WTC11 (cell line): ENCODE data around the gene RNU5B-1. TPM values are rescaled to one million over a fixed set of nuclear protein-coding genes. Genes with fewer than 3 reads are reported as not detected.

Experiments used
- ATAC-seq: fragments of 200-7000 bp; cut with Tn5 transposase; 2 replicates; pipeline ENCODE4 v1.10.0; 2021; ENCODE audit warnings: mild to moderate bottlenecking, moderate library complexity
- CTCF ChIA-PET: fragments of 300-600 bp; sonication (Branson Sonifier 250); formaldehyde crosslinking; loops from one replicate; lab custom pipeline; 2021; ENCODE audit warnings: antibody characterized with exemption; lab: Charles Lee
- POLR2A ChIA-PET: fragments of 350-600 bp; sonication (Branson Sonifier 250); formaldehyde crosslinking; loops from one replicate; lab custom pipeline; 2021; ENCODE audit warnings: antibody characterized with exemption; lab: Charles Lee
- DNase-seq: peaks from one replicate; pipeline ENCODE4 v3.0.0; 2021; ENCODE audit warnings: low spot score
- H3K27ac Mint-ChIP-seq: 2 replicates; pipeline ENCODE4 v1.8.0; 2021; ENCODE audit warnings: mixed read lengths
- H3K27me3 Mint-ChIP-seq: 2 replicates; pipeline ENCODE4 v1.8.0; 2021; ENCODE audit warnings: low read depth, mild to moderate bottlenecking, moderate library complexity, mixed read lengths
- H3K36me3 Mint-ChIP-seq: 2 replicates; pipeline ENCODE4 v1.8.0; 2021; ENCODE audit warnings: mixed read lengths
- H3K4me1 Mint-ChIP-seq: 2 replicates; pipeline ENCODE4 v1.8.0; 2022; ENCODE audit warnings: mixed read lengths
- H3K4me3 Mint-ChIP-seq: 2 replicates; pipeline ENCODE4 v1.8.0; 2021; ENCODE audit warnings: mild to moderate bottlenecking, moderate library complexity, mixed read lengths
- H3K9me3 Mint-ChIP-seq: 2 replicates; pipeline ENCODE4 v1.8.0; 2021; ENCODE audit warnings: mixed read lengths
- ESRRA ChIP-seq: sonication (generic); formaldehyde crosslinking; IDR thresholded peaks from 2 replicates; pipeline ENCODE4 v1.8.1; 2022; ENCODE audit warnings: mild to moderate bottlenecking, missing genetic modification reagents, borderline replicate concordance
- ETV6 ChIP-seq: sonication (generic); formaldehyde crosslinking; IDR thresholded peaks from 2 replicates; pipeline ENCODE4 v1.8.1; 2022; ENCODE audit warnings: mild to moderate bottlenecking, missing genetic modification reagents
- GTF2I ChIP-seq: fragments of 250-450 bp; sonication (Bioruptor Pico); conservative IDR thresholded peaks from 2 replicates; pipeline ENCODE4 v1.4.0; 2021; ENCODE audit warnings: mild to moderate bottlenecking
- IRF2 ChIP-seq: sonication (generic); formaldehyde crosslinking; IDR thresholded peaks from 2 replicates; pipeline ENCODE4 v1.8.0; 2022; ENCODE audit warnings: low read depth, missing genetic modification reagents, borderline replicate concordance
- MYBL2 ChIP-seq: sonication (generic); formaldehyde crosslinking; IDR thresholded peaks from 2 replicates; pipeline ENCODE4 v1.8.1; 2023; ENCODE audit warnings: mild to moderate bottlenecking, moderate library complexity, missing genetic modification reagents
- NFATC4 ChIP-seq: fragments of 250-450 bp; sonication (Bioruptor Pico); IDR thresholded peaks from 2 replicates; pipeline ENCODE4 v1.9.0; 2021; ENCODE audit warnings: mild to moderate bottlenecking
- NR1H2 ChIP-seq: sonication (generic); formaldehyde crosslinking; IDR thresholded peaks from 2 replicates; pipeline ENCODE4 v1.9.0; 2021; ENCODE audit warnings: mild to moderate bottlenecking, moderate library complexity, missing genetic modification reagents
- NR2C2 ChIP-seq: sonication (generic); formaldehyde crosslinking; IDR thresholded peaks from 2 replicates; pipeline ENCODE4 v1.8.0; 2022; ENCODE audit warnings: mild to moderate bottlenecking, missing genetic modification reagents
- ZNF121 ChIP-seq: sonication (generic); formaldehyde crosslinking; IDR thresholded peaks from 2 replicates; pipeline ENCODE4 v1.8.0; 2023; ENCODE audit warnings: missing genetic modification reagents
- ZNF138 ChIP-seq: sonication (generic); formaldehyde crosslinking; conservative IDR thresholded peaks from 2 replicates; pipeline ENCODE4 v1.8.1; 2022; ENCODE audit warnings: mild to moderate bottlenecking, moderate library complexity, missing genetic modification reagents
- ZNF416 ChIP-seq: fragments of 250-450 bp; sonication (Bioruptor Pico); IDR thresholded peaks from 2 replicates; pipeline ENCODE4 v1.9.0; 2021; ENCODE audit warnings: mild to moderate bottlenecking, inconsistent platforms
- total RNA-seq: library from RNA; stranded (reverse); gene quantifications from 3 replicates; pipeline ENCODE4 v1.2.3, GENCODE V29; 2021
- TF ChIP-seq, protein P1 (sequence below): sonication (generic); formaldehyde crosslinking; IDR thresholded peaks from 2 replicates; pipeline ENCODE4 v1.8.0; 2022; ENCODE audit warnings: mild to moderate bottlenecking, missing genetic modification reagents
- TF ChIP-seq, protein P2 (sequence below): sonication (generic); formaldehyde crosslinking; IDR thresholded peaks from 2 replicates; pipeline ENCODE4 v1.8.1; 2022; ENCODE audit warnings: mild to moderate bottlenecking, moderate library complexity, missing genetic modification reagents
- TF ChIP-seq, protein P3 (sequence below): fragments of 250-450 bp; sonication (Bioruptor Pico); IDR thresholded peaks from 2 replicates; pipeline ENCODE4 v1.9.0; 2021; ENCODE audit warnings: mild to moderate bottlenecking
- TF ChIP-seq, protein P4 (sequence below): sonication (generic); formaldehyde crosslinking; conservative IDR thresholded peaks from 2 replicates; pipeline ENCODE4 v1.8.1; 2023; ENCODE audit warnings: mild to moderate bottlenecking, low read depth, missing genetic modification reagents, moderate library complexity
- TF ChIP-seq, protein P5 (sequence below): sonication (generic); formaldehyde crosslinking; IDR thresholded peaks from 2 replicates; pipeline ENCODE4 v1.8.0; 2023; ENCODE audit warnings: mild to moderate bottlenecking, missing genetic modification reagents
- TF ChIP-seq, protein P6 (sequence below): sonication (generic); formaldehyde crosslinking; IDR thresholded peaks from 2 replicates; pipeline ENCODE4 v1.8.0; 2022; ENCODE audit warnings: missing genetic modification reagents

The RNU5B-1 gene
- total RNA-seq, 1 experiment from 2014 or later, result not detected

DNA sequence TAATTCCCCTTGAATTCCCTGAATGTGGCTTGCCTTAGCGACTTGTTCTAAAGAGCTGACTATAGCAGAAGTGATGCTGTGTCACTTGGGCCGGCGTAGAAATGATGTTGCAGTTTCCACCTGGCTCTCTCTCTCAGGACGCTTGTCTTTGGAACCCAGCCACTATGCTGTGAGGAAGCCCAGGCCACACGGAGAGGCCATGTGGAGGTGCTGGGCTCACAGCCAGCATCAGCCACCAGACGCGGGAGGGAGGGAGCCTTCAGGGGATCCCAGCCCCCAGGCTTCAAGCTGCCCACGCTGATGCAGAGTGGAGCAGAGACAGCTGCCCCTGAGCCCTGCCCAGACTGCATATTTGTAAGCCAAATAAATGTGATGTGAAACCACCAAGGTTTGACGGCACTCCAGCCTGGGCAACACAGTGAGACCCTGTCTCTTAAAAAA lies 18.6 kb downstream of the RNU5B-1 start:
- CTCF ChIA-PET, result interaction anchor here (1.1 to 8.9 kb wide), 4 partner anchors 13 to 92 kb away, joined by 3 to 175 read pairs (median 4); no protein-coding TSS in a partner anchor
- POLR2A ChIA-PET, result interaction anchor here (0.7 kb wide), 1 partner anchor 91 kb away, joined by 4 read pairs; no protein-coding TSS in a partner anchor
- ATAC-seq (no peak), DNase-seq (no peak)
- Mint-ChIP-seq H3K36me3 (peaks cover 3% of the 10 kb centered on the region), H3K4me3 (no peak overlapping the region)
- peak; percentile 77 for TF ChIP-seq ZNF121 (CRISPR knock-in tag)
- TF ChIP-seq, protein P1, sequence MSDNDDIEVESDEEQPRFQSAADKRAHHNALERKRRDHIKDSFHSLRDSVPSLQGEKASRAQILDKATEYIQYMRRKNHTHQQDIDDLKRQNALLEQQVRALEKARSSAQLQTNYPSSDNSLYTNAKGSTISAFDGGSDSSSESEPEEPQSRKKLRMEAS (CRISPR knock-in tag), result no peak
- TF ChIP-seq, all 79 proteins: peak for 1
- no peaks in the 10 kb centered on the region; the same call in 1 of the 2 replicates for H3K27me3 Mint-ChIP-seq
- no peak overlapping the region for H3K27ac Mint-ChIP-seq
- peaks cover 9% of the 10 kb centered on the region for H3K4me1 Mint-ChIP-seq
- H3K9me3 Mint-ChIP-seq, result no peaks in the 10 kb centered on the region

DNA sequence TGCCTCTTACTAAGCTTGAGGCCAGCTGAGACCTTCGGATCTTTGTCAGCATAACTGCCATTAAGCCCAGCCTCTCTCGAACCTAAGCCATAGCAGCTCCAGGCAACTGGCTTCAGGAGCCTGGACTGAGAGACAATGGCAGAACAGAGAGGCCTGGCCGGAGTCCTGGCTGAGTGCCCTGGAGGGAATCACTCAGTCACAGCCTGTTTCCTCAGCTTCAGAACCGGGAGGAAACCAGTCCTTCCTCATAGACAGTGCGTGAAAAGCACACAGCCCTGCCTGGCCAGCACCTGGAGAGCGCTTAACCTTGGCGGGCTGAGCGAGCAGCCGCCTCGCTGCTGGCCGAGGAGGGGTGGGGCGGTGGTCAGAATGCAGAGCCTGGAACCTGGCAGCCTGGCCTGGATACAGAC lies 21.6 kb downstream of the RNU5B-1 start:
- H3K27me3 Mint-ChIP-seq, result no peaks in the 10 kb centered on the region; the same call in 1 of the 2 replicates
- ChIA-PET CTCF (interaction anchor here (0.6 to 3.8 kb wide), 9 partner anchors 7 to 117 kb away, joined by 3 to 27 read pairs (median 4); no protein-coding TSS in a partner anchor), POLR2A (interaction anchor here (0.5 to 1.5 kb wide), 2 partner anchors 53 to 75 kb away, joined by 3 read pairs; no protein-coding TSS in a partner anchor)
- H3K9me3 Mint-ChIP-seq, result no peaks in the 10 kb centered on the region
- H3K4me3 Mint-ChIP-seq, result no peak overlapping the region
- peak; percentile 52 for DNase-seq
- no peak for TF ChIP-seq ETV6 (CRISPR knock-in tag)
- TF ChIP-seq, protein P2, sequence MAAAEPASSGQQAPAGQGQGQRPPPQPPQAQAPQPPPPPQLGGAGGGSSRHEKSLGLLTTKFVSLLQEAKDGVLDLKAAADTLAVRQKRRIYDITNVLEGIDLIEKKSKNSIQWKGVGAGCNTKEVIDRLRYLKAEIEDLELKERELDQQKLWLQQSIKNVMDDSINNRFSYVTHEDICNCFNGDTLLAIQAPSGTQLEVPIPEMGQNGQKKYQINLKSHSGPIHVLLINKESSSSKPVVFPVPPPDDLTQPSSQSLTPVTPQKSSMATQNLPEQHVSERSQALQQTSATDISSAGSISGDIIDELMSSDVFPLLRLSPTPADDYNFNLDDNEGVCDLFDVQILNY (CRISPR knock-in tag), result no peak
- peaks cover 9% of the 10 kb centered on the region for H3K4me1 Mint-ChIP-seq
- peaks cover 19% of the 10 kb centered on the region for H3K36me3 Mint-ChIP-seq
- peak; percentile 55 for ATAC-seq
- peak overlapping the region; percentile 70 for H3K27ac Mint-ChIP-seq

DNA sequence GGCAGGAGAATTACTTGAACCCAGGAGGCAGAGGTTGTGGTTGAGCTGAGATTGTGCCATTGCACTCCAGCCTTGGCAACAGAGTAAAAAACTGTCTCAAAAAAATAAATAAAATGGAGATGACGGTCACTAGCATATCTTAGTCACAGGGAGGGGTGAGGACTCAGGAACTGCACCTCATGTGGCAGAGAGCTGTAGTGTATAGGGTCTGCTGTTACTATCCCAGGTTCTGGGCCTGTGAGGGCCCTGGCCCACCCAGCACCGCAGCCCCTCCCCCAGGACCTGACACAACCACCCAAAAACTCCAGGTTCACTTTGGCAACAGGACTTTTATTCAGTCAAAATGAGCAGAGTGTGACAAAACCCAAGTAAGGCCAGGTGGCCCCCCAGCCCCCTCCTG lies 22.3 kb downstream of the RNU5B-1 start:
- no peak for DNase-seq
- H3K4me3 Mint-ChIP-seq, result no peak overlapping the region
- H3K27ac Mint-ChIP-seq, result peak overlapping the region; percentile 70; the same call in 1 of the 2 replicates
- no peaks in the 10 kb centered on the region for H3K9me3 Mint-ChIP-seq
- H3K36me3 Mint-ChIP-seq, result peaks cover 23% of the 10 kb centered on the region
- H3K4me1 Mint-ChIP-seq, result peaks cover 9% of the 10 kb centered on the region
- no peaks in the 10 kb centered on the region; the same call in 1 of the 2 replicates for H3K27me3 Mint-ChIP-seq
- ChIA-PET CTCF (interaction anchor here (0.9 to 3.8 kb wide), 10 partner anchors 8 to 259 kb away, joined by 3 to 27 read pairs (median 4); partner anchors contain the start of gene RASL12), POLR2A (interaction anchor here (1.5 kb wide), 1 partner anchor 52 kb away, joined by 3 read pairs; no protein-coding TSS in a partner anchor)
- peak; percentile 43 for ATAC-seq
- TF ChIP-seq, protein P3, sequence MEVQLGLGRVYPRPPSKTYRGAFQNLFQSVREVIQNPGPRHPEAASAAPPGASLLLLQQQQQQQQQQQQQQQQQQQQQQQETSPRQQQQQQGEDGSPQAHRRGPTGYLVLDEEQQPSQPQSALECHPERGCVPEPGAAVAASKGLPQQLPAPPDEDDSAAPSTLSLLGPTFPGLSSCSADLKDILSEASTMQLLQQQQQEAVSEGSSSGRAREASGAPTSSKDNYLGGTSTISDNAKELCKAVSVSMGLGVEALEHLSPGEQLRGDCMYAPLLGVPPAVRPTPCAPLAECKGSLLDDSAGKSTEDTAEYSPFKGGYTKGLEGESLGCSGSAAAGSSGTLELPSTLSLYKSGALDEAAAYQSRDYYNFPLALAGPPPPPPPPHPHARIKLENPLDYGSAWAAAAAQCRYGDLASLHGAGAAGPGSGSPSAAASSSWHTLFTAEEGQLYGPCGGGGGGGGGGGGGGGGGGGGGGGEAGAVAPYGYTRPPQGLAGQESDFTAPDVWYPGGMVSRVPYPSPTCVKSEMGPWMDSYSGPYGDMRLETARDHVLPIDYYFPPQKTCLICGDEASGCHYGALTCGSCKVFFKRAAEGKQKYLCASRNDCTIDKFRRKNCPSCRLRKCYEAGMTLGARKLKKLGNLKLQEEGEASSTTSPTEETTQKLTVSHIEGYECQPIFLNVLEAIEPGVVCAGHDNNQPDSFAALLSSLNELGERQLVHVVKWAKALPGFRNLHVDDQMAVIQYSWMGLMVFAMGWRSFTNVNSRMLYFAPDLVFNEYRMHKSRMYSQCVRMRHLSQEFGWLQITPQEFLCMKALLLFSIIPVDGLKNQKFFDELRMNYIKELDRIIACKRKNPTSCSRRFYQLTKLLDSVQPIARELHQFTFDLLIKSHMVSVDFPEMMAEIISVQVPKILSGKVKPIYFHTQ (CRISPR knock-in tag), result no peak
- TF ChIP-seq, protein P4, sequence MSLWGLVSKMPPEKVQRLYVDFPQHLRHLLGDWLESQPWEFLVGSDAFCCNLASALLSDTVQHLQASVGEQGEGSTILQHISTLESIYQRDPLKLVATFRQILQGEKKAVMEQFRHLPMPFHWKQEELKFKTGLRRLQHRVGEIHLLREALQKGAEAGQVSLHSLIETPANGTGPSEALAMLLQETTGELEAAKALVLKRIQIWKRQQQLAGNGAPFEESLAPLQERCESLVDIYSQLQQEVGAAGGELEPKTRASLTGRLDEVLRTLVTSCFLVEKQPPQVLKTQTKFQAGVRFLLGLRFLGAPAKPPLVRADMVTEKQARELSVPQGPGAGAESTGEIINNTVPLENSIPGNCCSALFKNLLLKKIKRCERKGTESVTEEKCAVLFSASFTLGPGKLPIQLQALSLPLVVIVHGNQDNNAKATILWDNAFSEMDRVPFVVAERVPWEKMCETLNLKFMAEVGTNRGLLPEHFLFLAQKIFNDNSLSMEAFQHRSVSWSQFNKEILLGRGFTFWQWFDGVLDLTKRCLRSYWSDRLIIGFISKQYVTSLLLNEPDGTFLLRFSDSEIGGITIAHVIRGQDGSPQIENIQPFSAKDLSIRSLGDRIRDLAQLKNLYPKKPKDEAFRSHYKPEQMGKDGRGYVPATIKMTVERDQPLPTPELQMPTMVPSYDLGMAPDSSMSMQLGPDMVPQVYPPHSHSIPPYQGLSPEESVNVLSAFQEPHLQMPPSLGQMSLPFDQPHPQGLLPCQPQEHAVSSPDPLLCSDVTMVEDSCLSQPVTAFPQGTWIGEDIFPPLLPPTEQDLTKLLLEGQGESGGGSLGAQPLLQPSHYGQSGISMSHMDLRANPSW (CRISPR knock-in tag), result no peak
- TF ChIP-seq ZNF416 (CRISPR knock-in tag) (no peak), NR2C2 (CRISPR knock-in tag) (no peak), MYBL2 (CRISPR knock-in tag) (no peak), NR1H2 (CRISPR knock-in tag) (no peak), IRF2 (CRISPR knock-in tag) (no peak), ESRRA (CRISPR knock-in tag) (no peak), GTF2I (no peak), NFATC4 (CRISPR knock-in tag) (no peak), ZNF138 (no peak)
- TF ChIP-seq, protein P5, sequence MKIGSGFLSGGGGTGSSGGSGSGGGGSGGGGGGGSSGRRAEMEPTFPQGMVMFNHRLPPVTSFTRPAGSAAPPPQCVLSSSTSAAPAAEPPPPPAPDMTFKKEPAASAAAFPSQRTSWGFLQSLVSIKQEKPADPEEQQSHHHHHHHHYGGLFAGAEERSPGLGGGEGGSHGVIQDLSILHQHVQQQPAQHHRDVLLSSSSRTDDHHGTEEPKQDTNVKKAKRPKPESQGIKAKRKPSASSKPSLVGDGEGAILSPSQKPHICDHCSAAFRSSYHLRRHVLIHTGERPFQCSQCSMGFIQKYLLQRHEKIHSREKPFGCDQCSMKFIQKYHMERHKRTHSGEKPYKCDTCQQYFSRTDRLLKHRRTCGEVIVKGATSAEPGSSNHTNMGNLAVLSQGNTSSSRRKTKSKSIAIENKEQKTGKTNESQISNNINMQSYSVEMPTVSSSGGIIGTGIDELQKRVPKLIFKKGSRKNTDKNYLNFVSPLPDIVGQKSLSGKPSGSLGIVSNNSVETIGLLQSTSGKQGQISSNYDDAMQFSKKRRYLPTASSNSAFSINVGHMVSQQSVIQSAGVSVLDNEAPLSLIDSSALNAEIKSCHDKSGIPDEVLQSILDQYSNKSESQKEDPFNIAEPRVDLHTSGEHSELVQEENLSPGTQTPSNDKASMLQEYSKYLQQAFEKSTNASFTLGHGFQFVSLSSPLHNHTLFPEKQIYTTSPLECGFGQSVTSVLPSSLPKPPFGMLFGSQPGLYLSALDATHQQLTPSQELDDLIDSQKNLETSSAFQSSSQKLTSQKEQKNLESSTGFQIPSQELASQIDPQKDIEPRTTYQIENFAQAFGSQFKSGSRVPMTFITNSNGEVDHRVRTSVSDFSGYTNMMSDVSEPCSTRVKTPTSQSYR (CRISPR knock-in tag), result no peak
- TF ChIP-seq, protein P6, sequence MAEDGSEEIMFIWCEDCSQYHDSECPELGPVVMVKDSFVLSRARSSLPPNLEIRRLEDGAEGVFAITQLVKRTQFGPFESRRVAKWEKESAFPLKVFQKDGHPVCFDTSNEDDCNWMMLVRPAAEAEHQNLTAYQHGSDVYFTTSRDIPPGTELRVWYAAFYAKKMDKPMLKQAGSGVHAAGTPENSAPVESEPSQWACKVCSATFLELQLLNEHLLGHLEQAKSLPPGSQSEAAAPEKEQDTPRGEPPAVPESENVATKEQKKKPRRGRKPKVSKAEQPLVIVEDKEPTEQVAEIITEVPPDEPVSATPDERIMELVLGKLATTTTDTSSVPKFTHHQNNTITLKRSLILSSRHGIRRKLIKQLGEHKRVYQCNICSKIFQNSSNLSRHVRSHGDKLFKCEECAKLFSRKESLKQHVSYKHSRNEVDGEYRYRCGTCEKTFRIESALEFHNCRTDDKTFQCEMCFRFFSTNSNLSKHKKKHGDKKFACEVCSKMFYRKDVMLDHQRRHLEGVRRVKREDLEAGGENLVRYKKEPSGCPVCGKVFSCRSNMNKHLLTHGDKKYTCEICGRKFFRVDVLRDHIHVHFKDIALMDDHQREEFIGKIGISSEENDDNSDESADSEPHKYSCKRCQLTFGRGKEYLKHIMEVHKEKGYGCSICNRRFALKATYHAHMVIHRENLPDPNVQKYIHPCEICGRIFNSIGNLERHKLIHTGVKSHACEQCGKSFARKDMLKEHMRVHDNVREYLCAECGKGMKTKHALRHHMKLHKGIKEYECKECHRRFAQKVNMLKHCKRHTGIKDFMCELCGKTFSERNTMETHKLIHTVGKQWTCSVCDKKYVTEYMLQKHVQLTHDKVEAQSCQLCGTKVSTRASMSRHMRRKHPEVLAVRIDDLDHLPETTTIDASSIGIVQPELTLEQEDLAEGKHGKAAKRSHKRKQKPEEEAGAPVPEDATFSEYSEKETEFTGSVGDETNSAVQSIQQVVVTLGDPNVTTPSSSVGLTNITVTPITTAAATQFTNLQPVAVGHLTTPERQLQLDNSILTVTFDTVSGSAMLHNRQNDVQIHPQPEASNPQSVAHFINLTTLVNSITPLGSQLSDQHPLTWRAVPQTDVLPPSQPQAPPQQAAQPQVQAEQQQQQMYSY, result no peak
